GM18861 (cell line): ENCODE data around the gene AKAP11.

ENCODE experiments used
- ATAC-seq: cut with Tn5 transposase; IDR thresholded peaks from one replicate; pipeline ENCODE4 v1.9.1; 2021; ENCODE audit not compliant: unreplicated experiment

AKAP11 gene

GRCh38 chr13:42271337-42272114 is 426 bp upstream of the AKAP11 start:
- peak; percentile 67 for ATAC-seq

GRCh38 chr13:42272804-42273175 is 838 bp downstream of the AKAP11 start:
- ATAC-seq = no peak

GRCh38 chr13:42274386-42275097 is 2.6 kb downstream of the AKAP11 start:
- no peak for ATAC-seq

- ATAC-seq = peak; percentile 36
Measured at GRCh38 chr13:42275098-42275471, 3.1 kb downstream of the AKAP11 start.

- ATAC-seq = no peak
Measured at GRCh38 chr13:42275506-42275905, 3.6 kb downstream of the AKAP11 start.

GRCh38 chr13:42276683-42277082 is 4.7 kb downstream of the AKAP11 start:
- no peak for ATAC-seq

GRCh38 chr13:42277618-42278276 is 5.8 kb downstream of the AKAP11 start:
- ATAC-seq = no peak

GRCh38 chr13:42279080-42279479 is 7.1 kb downstream of the AKAP11 start:
- no peak for ATAC-seq

GRCh38 chr13:42279986-42280385 is 8.0 kb downstream of the AKAP11 start:
- no peak for ATAC-seq

- no peak for ATAC-seq
Measured at GRCh38 chr13:42280537-42280936, 8.6 kb downstream of the AKAP11 start.

GRCh38 chr13:42283574-42283973 is 11.6 kb downstream of the AKAP11 start:
- no peak for ATAC-seq

- ATAC-seq = no peak
Measured at GRCh38 chr13:42284068-42284467, 12.1 kb downstream of the AKAP11 start.

- ATAC-seq = no peak
Measured at GRCh38 chr13:42298392-42298791, 26.4 kb downstream of the AKAP11 start.

- no peak for ATAC-seq
Measured at GRCh38 chr13:42305503-42305902, 33.6 kb downstream of the AKAP11 start.

- ATAC-seq = no peak
Measured at GRCh38 chr13:42307461-42307860, 35.5 kb downstream of the AKAP11 start.

- ATAC-seq = no peak
Measured at GRCh38 chr13:42312817-42313431, 41.0 kb downstream of the AKAP11 start.

GRCh38 chr13:42318570-42318969 is 46.6 kb downstream of the AKAP11 start:
- ATAC-seq = no peak

- ATAC-seq = no peak
Measured at GRCh38 chr13:42320375-42320787, 48.4 kb downstream of the AKAP11 start.

GRCh38 chr13:42322806-42323205 is 50.9 kb downstream of the AKAP11 start:
- no peak for ATAC-seq

- no peak for ATAC-seq
Measured at GRCh38 chr13:42324704-42325103, 52.8 kb downstream of the AKAP11 start.

GRCh38 chr13:42327725-42328124 is 55.8 kb downstream of the AKAP11 start:
- ATAC-seq = no peak

GRCh38 chr13:42328672-42329071 is 56.7 kb downstream of the AKAP11 start:
- ATAC-seq = no peak
